CMK (cell line): ENCODE measurements around the gene KCTD8.

Experiments used
- DNase-seq: peaks from one replicate; pipeline ENCODE4 v3.0.0-alpha.2; 2010; ENCODE audit warnings: low read depth

KCTD8 gene

GRCh38 chr4:44448521-44449461 lies at the start of gene KCTD8:
Gene KCTD8 (minus strand): TSS chr4:44448809.
- DNase-seq, result peak; percentile 12

- no peak for DNase-seq
These were observed 46.4 kb upstream of the KCTD8 start for GRCh38 chr4:44494810-44495701.

- no peak for DNase-seq
These were observed 45.3 kb upstream of the KCTD8 start for GRCh38 chr4:44493924-44494323.

- no peak for DNase-seq
These were observed 38.7 kb upstream of the KCTD8 start for GRCh38 chr4:44487341-44487740.

GRCh38 chr4:44479731-44480130 lies 31.1 kb upstream of the KCTD8 start:
- no peak for DNase-seq

GRCh38 chr4:44462259-44462658 lies 13.7 kb upstream of the KCTD8 start:
- DNase-seq, result no peak

GRCh38 chr4:44447563-44448504 lies 775 bp downstream of the KCTD8 start:
- DNase-seq, result no peak

GRCh38 chr4:44446801-44447562 lies 1.6 kb downstream of the KCTD8 start:
- no peak for DNase-seq

- no peak for DNase-seq
These were observed 2.4 kb downstream of the KCTD8 start for GRCh38 chr4:44446191-44446590.

- DNase-seq, result no peak
These were observed 9.9 kb downstream of the KCTD8 start for GRCh38 chr4:44438687-44439086.

- DNase-seq, result no peak
These were observed 14.4 kb downstream of the KCTD8 start for GRCh38 chr4:44434247-44434646.

GRCh38 chr4:44425614-44426208 lies 22.9 kb downstream of the KCTD8 start:
- no peak for DNase-seq

GRCh38 chr4:44422912-44423311 lies 25.7 kb downstream of the KCTD8 start:
- DNase-seq, result no peak

GRCh38 chr4:44421330-44422065 lies 27.1 kb downstream of the KCTD8 start:
- DNase-seq, result no peak

GRCh38 chr4:44415251-44415650 lies 33.4 kb downstream of the KCTD8 start:
- no peak for DNase-seq

- no peak for DNase-seq
These were observed 80.0 kb downstream of the KCTD8 start for GRCh38 chr4:44368413-44369167.

- no peak for DNase-seq
These were observed 94.4 kb downstream of the KCTD8 start for GRCh38 chr4:44354172-44354571.

- no peak for DNase-seq
These were observed 97.5 kb downstream of the KCTD8 start for GRCh38 chr4:44351069-44351468.

GRCh38 chr4:44342800-44343199 lies 105.8 kb downstream of the KCTD8 start:
- no peak for DNase-seq
